Neural progenitor cell (in vitro differentiated cells): ENCODE data around the gene TNNC2. TPM values are rescaled to one million over a fixed set of nuclear protein-coding genes. Genes with fewer than 3 reads are reported as not detected.

Source experiments
- small RNA-seq: library from RNA; depleted of rRNA; stranded (forward); fragments of <200 nt; gene quantifications from one replicate; pipeline ENCODE3, GENCODE V24; 2015
- total RNA-seq: library from RNA; depleted of rRNA; stranded (reverse); fragments of >200 nt; gene quantifications from 2 replicates; pipeline ENCODE4 v1.2.3, GENCODE V29; 2015; ENCODE audit warnings: low replicate concordance

The TNNC2 gene
- total RNA-seq, 1 donor from 2014 or later, result not detected

Small RNA genes lying within 50 kb of the gene (small RNA-seq; reads per million reads assigned to genes)
- gene RNU6ATAC38P, result not detected

Other genes starting within 250 kb of the TNNC2 start
- gene WFDC8, start 248.0 kb downstream of the TNNC2 start, total RNA-seq, result not detected in 2 replicates
- gene WFDC10A, start 197.6 kb downstream of the TNNC2 start, total RNA-seq, result not detected in 2 replicates
- not detected in 2 replicates for gene WFDC9, start 196.0 kb downstream of the TNNC2 start, total RNA-seq
- not detected in 2 replicates for gene WFDC11, start 157.1 kb downstream of the TNNC2 start, total RNA-seq
- gene WFDC13, start 125.3 kb downstream of the TNNC2 start, total RNA-seq, result not detected in 2 replicates
- gene WFDC10B, start 122.3 kb downstream of the TNNC2 start, total RNA-seq, result not detected in 2 replicates
- gene SPINT4, start 105.0 kb downstream of the TNNC2 start, total RNA-seq, result not detected in 2 replicates
- not detected in 2 replicates for gene WFDC3, start 35.4 kb downstream of the TNNC2 start, total RNA-seq
- gene DNTTIP1, start 35.4 kb downstream of the TNNC2 start, total RNA-seq, result 23.8 and 26.3 TPM in 2 replicates
- 325 and 442 TPM in 2 replicates for gene UBE2C, start 14.7 kb downstream of the TNNC2 start, total RNA-seq
- gene SNX21, start 6.5 kb upstream of the TNNC2 start, total RNA-seq, result 12.2 and 18.9 TPM in 2 replicates
- 13.4 and 26.1 TPM in 2 replicates for gene ACOT8, start 30.1 kb upstream of the TNNC2 start, total RNA-seq
- gene ZSWIM3, start 30.3 kb upstream of the TNNC2 start, total RNA-seq, result 3.7 and 5.4 TPM in 2 replicates
- gene ZSWIM1, start 53.9 kb upstream of the TNNC2 start, total RNA-seq, result 10.7 and 16.6 TPM in 2 replicates
- 0.43 and 0.54 TPM in 2 replicates for gene SPATA25, start 60.3 kb upstream of the TNNC2 start, total RNA-seq
- gene NEURL2, start 63.9 kb upstream of the TNNC2 start, total RNA-seq, result 0.24 and 1.2 TPM in 2 replicates
- 15.1 and 30.9 TPM in 2 replicates for gene CTSA, start 64.0 kb upstream of the TNNC2 start, total RNA-seq
- 22.3 and 54.4 TPM in 2 replicates for gene PLTP, start 84.8 kb upstream of the TNNC2 start, total RNA-seq
- 9.5 and 24.5 TPM in 2 replicates for gene PCIF1, start 107.4 kb upstream of the TNNC2 start, total RNA-seq
- 7.2 and 17.4 TPM in 2 replicates for gene ZNF335, start 144.9 kb upstream of the TNNC2 start, total RNA-seq
- gene MMP9, start 181.6 kb upstream of the TNNC2 start, total RNA-seq, result 0.15 TPM in 1 of 2 replicates, not detected in the other
- gene SLC12A5, start 201.9 kb upstream of the TNNC2 start, total RNA-seq, result 0.37 and 0.77 TPM in 2 replicates